Measurements from ENCODE around the gene GEMIN4.

- TF ChIP-seq CTCF (IDR thresholded peaks at IDR 0.05; ENCODE audit: low read depth, low read length, poor library complexity, severe bottlenecking) (no peak), EZH2phosphoT487 (IDR thresholded peaks at IDR 0.05; ENCODE audit: borderline replicate concordance, low read length) (no peak)
Observed at GRCh38 chr17:800446-801242, 48.6 kb upstream of the GEMIN4 start.

All from DOHH2 (cell line).